Mesenchymal stem cell (in vitro differentiated cells and primary cell): ENCODE measurements around the gene GPR173. TPM values are rescaled to one million over a fixed set of nuclear protein-coding genes. Genes with fewer than 3 reads are reported as not detected.

Source experiments
- small RNA-seq: library from polyadenylated mRNA; stranded (forward); fragments of <200 nt; extraction: miRNeasy Mini kit (QIAGEN cat#:217004); gene quantifications from one replicate; pipeline ENCODE3, GENCODE V24; 2013; ENCODE audit warnings: low read depth

The GPR173 gene

Small RNA genes lying within 50 kb of the gene (small RNA-seq; reads per million reads assigned to genes)
- gene AL591212.2 = not detected
